Large intestine (tissue), 3 donors: ENCODE results near the gene ARHGAP26. TPM values are rescaled to one million over a fixed set of nuclear protein-coding genes. Genes with fewer than 3 reads are reported as not detected.

ENCODE experiments used
- DNase-seq, 2 donors: peaks; one replicate each; pipeline versions ENCODE4 v3.0.0 to v3.0.0-alpha.2; 2013
- H3K27ac ChIP-seq: one replicate; pipeline ENCODE4 v1.5.1; 2013; ENCODE audit warnings: low read length
- H3K27me3 ChIP-seq: 2 replicates; pipeline ENCODE4 v1.6.1; 2013; ENCODE audit warnings: low read length; ENCODE audit not compliant: control insufficient read depth, insufficient read depth
- H3K36me3 ChIP-seq: 2 replicates; pipeline ENCODE4 v1.6.1; 2013; ENCODE audit warnings: low read length; ENCODE audit not compliant: control insufficient read depth, insufficient read depth
- H3K4me1 ChIP-seq: one replicate; pipeline ENCODE4 v1.6.1; 2013; ENCODE audit warnings: low read length; ENCODE audit not compliant: control insufficient read depth, insufficient read depth
- H3K4me3 ChIP-seq: one replicate; pipeline ENCODE4 v1.5.1; 2013; ENCODE audit warnings: low read length
- H3K9me3 ChIP-seq: one replicate; pipeline ENCODE4 v1.6.1; 2013; ENCODE audit warnings: mild to moderate bottlenecking, low read depth, low read length, moderate library complexity; ENCODE audit not compliant: control insufficient read depth
- WGBS: methylation state at CpG from one replicate; pipeline ENCODE4 v1.1.5; 2013; ENCODE audit warnings: low lambda C conversion rate; ENCODE audit not compliant: insufficient coverage; 5-methylcytosine and 5-hydroxymethylcytosine counted together
- polyA plus RNA-seq: library from polyadenylated mRNA; unstranded; fragments of 120-200 nt; gene quantifications from one replicate; pipeline ENCODE4 v1.2.1, GENCODE V29; 2013

ARHGAP26 gene
- polyA plus RNA-seq, 1 donor = 31.8 TPM

DNA sequence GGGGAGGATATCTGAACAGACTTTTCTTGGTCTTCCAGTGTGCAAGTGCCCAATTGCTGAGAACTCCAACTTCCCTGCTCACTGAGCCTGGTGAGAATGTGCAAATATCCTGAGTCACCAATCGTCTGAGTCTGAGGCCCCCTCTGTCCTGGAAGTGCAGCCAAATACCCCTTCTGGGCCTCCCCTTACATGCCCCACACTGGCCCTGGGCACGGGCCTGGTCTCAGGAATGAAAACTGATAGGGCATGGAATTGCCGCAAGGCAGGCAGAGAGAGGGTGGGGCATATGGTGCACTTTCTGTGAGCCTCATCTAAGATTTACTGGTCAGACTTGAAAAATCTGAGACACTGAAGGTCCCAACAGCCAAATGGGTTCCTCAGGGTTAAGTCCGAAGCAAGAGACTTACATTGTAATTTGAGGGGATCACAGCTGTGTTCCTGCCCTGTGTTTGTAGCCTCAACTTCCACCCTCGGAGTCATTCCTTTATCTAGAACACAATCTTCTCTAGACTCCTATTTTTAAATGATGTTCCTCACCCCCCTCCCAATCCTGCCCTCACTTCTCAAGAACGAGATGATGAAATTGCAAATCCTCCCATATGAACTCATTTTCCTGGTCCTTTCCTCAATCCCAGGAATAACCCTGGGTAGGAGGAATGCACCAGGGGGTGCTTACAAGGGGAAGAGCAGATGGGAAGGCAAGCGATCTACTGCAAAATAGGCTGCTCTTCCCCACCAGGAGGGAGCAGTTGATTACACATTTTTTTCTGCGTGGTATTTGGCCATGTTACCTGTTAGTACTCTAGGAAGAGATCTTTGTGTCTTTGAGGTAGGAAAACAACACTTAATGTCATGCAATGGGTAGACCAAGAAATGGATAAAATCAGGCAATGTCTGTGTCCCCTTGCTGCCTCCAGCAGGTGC, 34.6 kb upstream of the ARHGAP26 start:
- Histone ChIP-seq H3K9me3 (no peaks in the 10 kb centered on the region), H3K27me3 (no peaks in the 10 kb centered on the region), H3K27ac (no peak overlapping the region), H3K4me1 (no peaks in the 10 kb centered on the region), H3K4me3 (no peak overlapping the region), H3K36me3 (no peaks in the 10 kb centered on the region)
- no peak for DNase-seq
- 100% methylated on average over 1 of the region's 8 CpGs for WGBS

DNA sequence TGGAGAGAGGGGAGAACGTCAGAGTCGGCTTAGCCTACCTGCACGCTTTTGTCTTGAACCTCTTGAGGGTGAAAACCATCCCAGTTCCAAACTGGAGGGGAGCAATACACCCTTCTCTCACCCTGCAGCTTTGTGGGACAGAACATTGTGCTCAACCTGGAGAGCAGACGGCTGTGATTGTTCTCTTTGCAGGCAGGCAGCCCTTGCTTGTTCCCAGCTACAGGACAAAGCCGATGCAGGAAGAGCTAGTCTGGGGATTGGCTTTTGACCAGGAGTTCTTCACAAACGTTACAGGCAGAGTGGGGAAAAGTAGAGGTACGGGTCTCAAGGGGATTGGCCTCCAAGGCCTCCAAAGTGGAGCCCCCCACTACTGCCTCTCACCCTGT, 33.9 kb upstream of the ARHGAP26 start:
- Histone ChIP-seq H3K27me3 (no peaks in the 10 kb centered on the region), H3K27ac (no peak overlapping the region), H3K36me3 (no peaks in the 10 kb centered on the region), H3K4me1 (no peaks in the 10 kb centered on the region), H3K4me3 (no peak overlapping the region), H3K9me3 (no peaks in the 10 kb centered on the region)
- WGBS = no CpG with 5 or more reads among the region's 7 CpGs
- DNase-seq = no peak

DNA sequence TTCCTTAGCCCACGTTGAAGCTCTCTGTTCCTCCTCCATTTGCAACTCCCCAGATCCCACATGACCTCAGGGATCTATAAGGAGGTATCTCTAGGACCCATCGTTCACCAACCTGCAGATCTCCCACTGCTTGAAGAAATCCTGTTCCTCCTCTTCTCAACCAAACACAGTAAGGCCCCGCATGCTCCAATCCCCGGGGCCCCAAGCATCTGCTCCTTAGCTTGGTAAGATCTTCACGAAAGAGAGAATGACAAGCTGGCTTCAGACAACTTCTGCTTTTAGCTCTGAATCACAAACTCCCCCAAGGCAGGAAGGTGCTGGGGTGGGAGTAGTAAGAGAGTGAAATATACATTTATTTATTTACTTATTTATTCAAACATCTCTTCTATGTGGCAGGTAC, 33.0 kb upstream of the ARHGAP26 start:
- DNase-seq = no peak
- Histone ChIP-seq H3K27me3 (no peaks in the 10 kb centered on the region), H3K9me3 (no peaks in the 10 kb centered on the region), H3K4me3 (no peak overlapping the region), H3K4me1 (no peaks in the 10 kb centered on the region), H3K27ac (no peak overlapping the region), H3K36me3 (no peaks in the 10 kb centered on the region)
- no CpG with 5 or more reads among the region's 5 CpGs for WGBS

DNA sequence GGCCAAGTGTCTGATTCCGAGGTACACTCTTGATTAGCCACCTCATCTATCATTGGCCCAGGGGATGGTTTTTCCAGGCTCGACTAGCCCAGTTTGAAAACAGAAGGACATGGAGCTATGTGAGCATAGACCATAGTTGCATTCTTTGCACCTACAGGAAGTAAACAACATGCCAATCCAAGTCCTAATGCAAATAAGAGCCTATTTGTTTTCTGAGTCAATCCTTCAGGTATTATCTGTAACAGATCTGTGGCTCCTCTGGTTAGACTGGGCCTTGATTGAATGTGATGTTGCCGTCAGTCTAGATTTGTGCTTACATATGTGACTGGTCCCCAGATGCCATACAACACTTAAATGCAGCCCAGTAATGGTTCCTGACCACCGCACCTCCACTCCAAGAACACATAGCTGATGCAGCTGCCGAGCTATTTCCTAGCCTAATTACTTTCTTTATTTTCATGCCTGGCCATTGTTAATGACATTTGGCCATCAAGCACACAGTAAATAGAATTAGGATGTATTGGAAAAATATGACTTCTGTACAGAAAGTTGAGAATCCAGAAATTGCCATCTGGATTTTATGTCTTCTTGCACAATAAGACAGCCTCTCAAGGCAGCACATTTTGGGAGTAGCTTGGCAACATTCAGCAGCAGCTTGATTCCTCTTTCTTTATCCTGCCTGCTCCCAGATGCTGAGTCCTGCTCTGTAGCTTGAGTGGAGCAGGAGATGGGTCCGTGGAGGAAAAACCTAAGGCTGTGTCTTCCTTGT, 29.5 kb upstream of the ARHGAP26 start:
- Histone ChIP-seq H3K9me3 (no peaks in the 10 kb centered on the region), H3K4me1 (peaks cover 3% of the 10 kb centered on the region), H3K27ac (no peak overlapping the region), H3K36me3 (no peaks in the 10 kb centered on the region), H3K27me3 (no peaks in the 10 kb centered on the region), H3K4me3 (no peak overlapping the region)
- no peak for DNase-seq
- no CpG with 5 or more reads among the region's 6 CpGs for WGBS

DNA sequence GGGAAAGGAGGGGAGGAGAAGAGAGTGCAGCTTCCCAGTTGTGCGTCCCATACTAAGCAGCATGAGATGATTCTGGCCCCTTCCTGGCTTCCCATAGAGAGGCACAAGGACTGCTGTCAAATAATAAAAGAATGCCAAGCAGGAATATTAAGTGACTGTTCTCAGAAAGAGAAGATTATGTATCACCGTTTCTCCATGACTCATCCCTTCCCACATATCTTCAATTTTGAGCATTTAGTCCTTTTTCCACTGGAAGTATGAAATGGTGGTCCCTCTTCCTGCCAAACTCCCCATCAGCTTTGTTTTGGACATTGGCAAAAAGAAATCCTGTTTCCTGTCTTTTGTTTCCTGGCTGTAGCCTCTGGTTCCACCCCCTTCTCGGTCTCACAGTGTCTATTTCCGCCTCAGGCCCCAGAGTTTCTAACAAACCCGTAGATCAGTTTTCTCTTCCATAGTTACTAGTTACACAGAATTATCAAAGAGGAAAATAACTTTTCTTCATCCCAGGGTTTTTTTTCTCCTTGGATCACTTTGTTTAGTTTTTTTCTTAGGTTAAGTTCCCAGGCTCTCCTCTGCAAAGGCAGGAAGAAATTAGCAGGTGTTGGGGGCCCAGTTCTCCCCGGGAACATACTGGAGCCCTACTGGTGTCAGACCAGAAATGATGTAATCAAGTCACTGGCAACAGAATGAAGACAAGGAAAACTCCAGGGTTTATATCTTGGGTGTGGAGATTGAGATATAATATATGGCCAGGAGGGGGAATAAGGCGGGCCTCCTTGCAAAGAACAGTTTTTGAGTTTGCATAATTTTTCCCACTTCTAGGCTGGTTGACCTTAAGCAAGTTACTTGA, 26.4 kb upstream of the ARHGAP26 start:
- no peak overlapping the region for H3K27ac ChIP-seq

DNA sequence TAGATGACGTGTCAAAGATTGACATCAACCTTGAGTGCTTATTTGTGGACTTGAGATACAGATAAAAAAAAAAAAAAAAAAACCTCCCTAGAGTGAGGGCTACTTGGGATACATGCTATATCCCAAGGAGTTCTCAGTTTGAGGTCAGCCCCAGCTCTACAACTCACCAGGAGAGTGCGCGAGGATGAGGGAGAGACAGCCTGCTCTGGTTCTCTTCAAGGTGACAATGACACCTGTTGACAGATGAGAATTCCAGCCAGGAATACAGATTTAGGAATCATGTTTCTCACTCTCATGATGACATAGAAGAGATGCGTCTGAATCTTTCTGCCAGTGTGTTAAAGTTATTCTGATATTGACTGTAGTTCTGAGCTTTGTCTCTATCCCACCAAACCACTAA, 24.9 kb upstream of the ARHGAP26 start:
- no CpG with 5 or more reads among the region's 4 CpGs for WGBS
- no peaks in the 10 kb centered on the region for H3K9me3 ChIP-seq
- no peak overlapping the region for H3K4me3 ChIP-seq
- peaks cover 3% of the 10 kb centered on the region for H3K4me1 ChIP-seq
- no peak for DNase-seq
- H3K36me3 ChIP-seq = no peaks in the 10 kb centered on the region
- no peaks in the 10 kb centered on the region for H3K27me3 ChIP-seq
- H3K27ac ChIP-seq = no peak overlapping the region

More for the DNA sequence above, 26.4 kb upstream of the ARHGAP26 start:
- peak in 1 of 2 donors; percentile 17 for DNase-seq
- WGBS = 64% methylated on average over 4 of the region's 7 CpGs
- H3K27me3 ChIP-seq = no peaks in the 10 kb centered on the region
- H3K9me3 ChIP-seq = no peaks in the 10 kb centered on the region
- H3K4me1 ChIP-seq = peaks cover 3% of the 10 kb centered on the region
- H3K36me3 ChIP-seq = no peaks in the 10 kb centered on the region
- H3K4me3 ChIP-seq = no peak overlapping the region

DNA sequence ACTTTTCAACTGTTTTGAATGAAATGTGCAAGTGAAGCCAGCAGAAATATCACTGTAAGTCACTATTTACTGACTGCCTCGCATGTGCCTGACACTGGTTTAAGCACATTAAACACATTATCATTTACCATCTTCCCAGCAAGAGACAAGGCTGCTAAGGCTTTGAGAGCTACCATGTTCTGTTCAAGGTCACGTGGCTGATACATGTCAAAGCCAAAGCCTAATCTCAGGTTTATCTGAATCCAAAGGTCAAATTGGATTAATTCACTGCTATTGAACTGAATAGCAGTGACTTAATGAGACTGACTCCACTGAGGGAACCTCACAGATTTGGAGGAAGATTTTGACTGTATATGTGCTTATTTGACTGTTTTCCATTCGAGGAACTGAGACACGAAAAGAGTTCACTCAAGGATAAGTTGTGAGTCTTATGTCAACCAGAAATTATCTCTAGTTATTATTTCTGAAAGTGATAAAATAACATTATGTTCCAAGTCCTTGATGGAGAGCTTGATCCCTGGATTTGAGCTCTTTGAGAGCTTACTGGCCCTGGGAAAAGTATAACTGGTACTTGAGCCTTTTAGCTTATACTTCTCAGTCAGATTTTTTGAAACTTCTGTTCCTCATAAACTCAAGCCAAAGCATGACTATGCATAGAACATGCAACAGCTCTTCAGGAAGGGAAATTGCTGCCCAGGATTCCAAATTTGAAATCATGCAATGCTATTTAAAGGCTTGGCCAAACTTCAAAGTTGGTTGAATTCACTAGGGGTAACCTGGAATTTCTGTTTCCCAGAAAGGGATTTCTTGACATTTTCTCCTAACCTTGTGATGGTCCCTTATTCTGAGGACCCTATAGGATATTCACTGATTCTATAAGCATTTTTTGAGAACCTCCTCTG, 23.4 kb upstream of the ARHGAP26 start:
- Histone ChIP-seq H3K4me1 (peaks cover 3% of the 10 kb centered on the region), H3K36me3 (no peaks in the 10 kb centered on the region), H3K27ac (no peak overlapping the region), H3K4me3 (no peak overlapping the region), H3K9me3 (no peaks in the 10 kb centered on the region), H3K27me3 (no peaks in the 10 kb centered on the region)
- WGBS = no CpG with 5 or more reads among the region's 4 CpGs
- DNase-seq = no peak

DNA sequence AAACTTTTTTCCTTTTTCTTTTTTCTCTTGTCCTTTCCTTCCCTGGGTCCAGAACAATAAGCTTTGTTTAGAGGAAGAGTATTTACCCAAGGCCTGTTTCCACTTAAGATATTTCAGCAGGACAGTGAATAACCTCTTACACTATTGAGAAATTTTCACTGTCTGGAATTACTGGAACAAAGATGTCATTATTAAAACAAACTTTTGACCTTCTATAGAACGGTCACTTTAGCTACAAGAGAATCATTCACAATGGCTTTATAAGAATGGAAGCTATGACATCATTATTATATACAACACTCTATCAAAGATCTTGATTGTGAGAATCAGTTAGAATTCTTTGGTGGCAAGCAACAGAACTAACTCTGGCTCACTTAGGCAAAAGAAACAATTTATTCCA, 22.0 kb upstream of the ARHGAP26 start:
- no CpG with 5 or more reads among the region's 1 CpG for WGBS
- DNase-seq = no peak
- H3K27ac ChIP-seq = no peak overlapping the region

DNA sequence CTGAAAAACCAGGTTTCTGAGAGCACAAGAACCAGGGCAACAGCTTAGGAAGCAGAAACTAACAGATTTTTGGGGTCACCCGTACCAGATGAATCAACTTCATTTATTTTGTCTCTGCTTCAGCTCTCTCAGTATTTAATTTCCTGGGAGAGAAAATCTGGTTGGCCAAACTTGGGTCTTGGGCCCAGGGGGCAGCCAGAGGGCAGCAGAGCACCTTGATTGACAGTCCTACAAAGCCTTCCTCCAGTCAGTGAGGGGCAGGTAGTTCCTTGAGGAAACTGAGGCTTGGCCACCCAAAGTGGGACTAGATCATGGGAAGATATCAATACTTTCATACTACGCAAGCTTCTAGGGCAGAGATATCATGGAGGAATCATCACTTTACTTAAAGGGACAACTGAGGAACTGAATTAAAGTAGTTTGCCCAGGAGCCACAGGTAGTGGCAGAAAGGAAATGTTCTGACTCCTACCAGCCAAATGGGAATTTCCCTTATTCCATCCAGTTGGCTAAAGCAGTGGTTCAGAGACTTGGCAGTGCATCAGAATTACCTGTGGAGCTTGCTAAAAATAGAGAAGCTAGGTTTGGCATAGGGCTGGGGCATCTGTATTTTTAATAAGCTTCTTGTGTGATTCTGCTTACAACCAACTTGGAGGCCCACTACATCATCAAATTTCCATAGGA, 21.5 kb upstream of the ARHGAP26 start:
- H3K4me1 ChIP-seq = no peaks in the 10 kb centered on the region
- no peaks in the 10 kb centered on the region for H3K9me3 ChIP-seq

More for the DNA sequence above, 22.0 kb upstream of the ARHGAP26 start:
- Histone ChIP-seq H3K36me3 (no peaks in the 10 kb centered on the region), H3K4me3 (no peak overlapping the region), H3K27me3 (no peaks in the 10 kb centered on the region), H3K4me1 (peaks cover 3% of the 10 kb centered on the region), H3K9me3 (no peaks in the 10 kb centered on the region)

More for the DNA sequence above, 21.5 kb upstream of the ARHGAP26 start:
- H3K27me3 ChIP-seq = no peaks in the 10 kb centered on the region
- DNase-seq = peak in 1 of 2 donors; percentile 26
- H3K27ac ChIP-seq = no peak overlapping the region
- 33% methylated on average over 1 of the region's 2 CpGs for WGBS
- no peak overlapping the region for H3K4me3 ChIP-seq
- no peaks in the 10 kb centered on the region for H3K36me3 ChIP-seq
